ENCODE measurements around the gene TXLNA. TPM values are rescaled to one million over a fixed set of nuclear protein-coding genes. Genes with fewer than 3 reads are reported as not detected.

TXLNA gene
- total RNA-seq, 1 experiment from 2014 or later: 35.0 TPM

DNA sequence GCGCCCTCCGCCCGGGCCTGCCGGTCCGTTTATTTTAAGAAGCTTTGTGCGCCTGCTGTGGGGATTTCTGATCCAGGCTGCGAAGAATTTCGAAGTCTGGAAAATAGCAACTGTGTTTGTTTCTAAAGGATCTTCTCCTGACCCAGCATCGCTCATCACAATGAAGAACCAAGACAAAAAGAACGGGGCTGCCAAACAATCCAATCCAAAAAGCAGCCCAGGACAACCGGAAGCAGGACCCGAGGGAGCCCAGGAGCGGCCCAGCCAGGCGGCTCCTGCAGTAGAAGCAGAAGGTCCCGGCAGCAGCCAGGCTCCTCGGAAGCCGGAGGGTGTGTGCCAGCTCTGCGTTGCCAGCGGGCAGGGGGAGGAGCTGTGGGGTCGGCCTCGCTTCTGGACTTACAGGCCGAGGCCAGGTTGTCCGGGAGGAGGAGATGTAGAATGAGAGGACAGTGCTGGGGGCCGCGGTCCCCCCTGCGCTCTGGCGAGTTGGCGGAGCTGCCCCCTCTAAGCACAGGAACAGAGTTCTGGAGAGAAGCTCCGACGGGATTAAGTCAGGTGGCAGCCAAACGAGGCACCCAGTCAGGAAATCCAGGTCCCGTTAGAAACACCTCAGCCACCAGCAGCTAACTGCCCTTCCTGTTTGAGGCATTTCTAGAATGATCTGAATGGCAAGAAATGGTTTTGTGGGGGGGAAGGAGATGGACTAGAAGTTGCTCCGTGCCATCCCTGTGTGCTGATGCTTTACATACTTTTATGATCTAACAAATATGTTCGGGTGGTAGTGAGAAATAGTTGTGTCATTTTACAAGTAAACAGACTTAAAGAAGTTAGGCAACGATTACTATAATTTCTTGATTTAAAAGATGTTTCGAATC lies 948 bp downstream of the TXLNA start:
- ChIA-PET POLR2A (interaction anchor here (1.0 to 1.2 kb wide), 2 partner anchors 72 to 108 kb away, joined by 4 to 8 read pairs; partner anchors contain the start of genes KPNA6 and TMEM39B), CTCF (interaction anchor here (0.6 kb wide), 1 partner anchor 20 kb away, joined by 3 read pairs; the partner anchor contains the start of gene CCDC28B)
- peak in 1 of 2 experiments; percentile 35 for DNase-seq
- Mint-ChIP-seq H3K9me3 (ENCODE audit: unreplicated experiment) (no peaks in the 10 kb centered on the region), H3K4me1 (ENCODE audit: low read depth, unreplicated experiment) (peaks cover 25% of the 10 kb centered on the region), H3K36me3 (ENCODE audit: insufficient read depth, unreplicated experiment) (peaks cover 68% of the 10 kb centered on the region), H3K4me3 (ENCODE audit: unreplicated experiment) (peak overlapping the region; percentile 92), H3K27me3 (ENCODE audit: insufficient read depth, unreplicated experiment) (no peaks in the 10 kb centered on the region), H3K27ac (ENCODE audit: unreplicated experiment) (peak overlapping the region; percentile 94)
- intact Hi-C loops (cut with micrococcal nuclease; ENCODE audit: unreplicated experiment): no loop called here
- Histone ChIP-seq H3K4me3 (ENCODE audit: low read depth, low read length) (peak overlapping the region; percentile 39), H3K4me1 (peaks cover 15% of the 10 kb centered on the region), H3K36me3 (ENCODE audit: control insufficient read depth, insufficient read depth, low read length) (peaks cover 2% of the 10 kb centered on the region; the same call in 1 of the 2 replicates), H3K9me3 (no peaks in the 10 kb centered on the region), H3K27me3 (replicated peaks; ENCODE audit: control insufficient read depth, insufficient read depth, low read length) (no peaks in the 10 kb centered on the region)
- BruUV-seq (replicated peaks): TSS peak; percentile 35
- TF ChIP-seq, protein P1, sequence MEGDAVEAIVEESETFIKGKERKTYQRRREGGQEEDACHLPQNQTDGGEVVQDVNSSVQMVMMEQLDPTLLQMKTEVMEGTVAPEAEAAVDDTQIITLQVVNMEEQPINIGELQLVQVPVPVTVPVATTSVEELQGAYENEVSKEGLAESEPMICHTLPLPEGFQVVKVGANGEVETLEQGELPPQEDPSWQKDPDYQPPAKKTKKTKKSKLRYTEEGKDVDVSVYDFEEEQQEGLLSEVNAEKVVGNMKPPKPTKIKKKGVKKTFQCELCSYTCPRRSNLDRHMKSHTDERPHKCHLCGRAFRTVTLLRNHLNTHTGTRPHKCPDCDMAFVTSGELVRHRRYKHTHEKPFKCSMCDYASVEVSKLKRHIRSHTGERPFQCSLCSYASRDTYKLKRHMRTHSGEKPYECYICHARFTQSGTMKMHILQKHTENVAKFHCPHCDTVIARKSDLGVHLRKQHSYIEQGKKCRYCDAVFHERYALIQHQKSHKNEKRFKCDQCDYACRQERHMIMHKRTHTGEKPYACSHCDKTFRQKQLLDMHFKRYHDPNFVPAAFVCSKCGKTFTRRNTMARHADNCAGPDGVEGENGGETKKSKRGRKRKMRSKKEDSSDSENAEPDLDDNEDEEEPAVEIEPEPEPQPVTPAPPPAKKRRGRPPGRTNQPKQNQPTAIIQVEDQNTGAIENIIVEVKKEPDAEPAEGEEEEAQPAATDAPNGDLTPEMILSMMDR (IDR thresholded peaks at IDR 0.05; ENCODE audit: insufficient read depth in 1 of 2, low read depth in 1 of 2, low read length in 1 of 2, severe bottlenecking in 1 of 2, unreplicated experiment in 1 of 2): no peak

DNA sequence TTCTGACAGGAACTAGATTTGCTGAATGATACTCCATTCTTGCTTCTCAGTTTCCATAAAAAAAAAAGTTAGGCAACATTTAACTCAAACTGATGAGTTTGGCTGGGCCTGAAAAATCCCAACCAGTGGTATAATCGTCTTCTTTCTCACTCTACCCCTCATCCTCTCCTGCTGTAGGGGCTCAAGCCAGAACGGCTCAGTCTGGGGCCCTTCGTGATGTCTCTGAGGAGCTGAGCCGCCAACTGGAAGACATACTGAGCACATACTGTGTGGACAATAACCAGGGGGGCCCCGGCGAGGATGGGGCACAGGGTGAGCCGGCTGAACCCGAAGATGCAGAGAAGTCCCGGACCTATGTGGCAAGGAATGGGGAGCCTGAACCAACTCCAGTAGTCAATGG lies 1.6 kb downstream of the TXLNA start:
- TF ChIP-seq, protein P1 (IDR thresholded peaks at IDR 0.05; ENCODE audit: insufficient read depth in 1 of 2, low read depth in 1 of 2, low read length in 1 of 2, severe bottlenecking in 1 of 2, unreplicated experiment in 1 of 2): no peak
- peaks cover 15% of the 10 kb centered on the region for H3K4me1 ChIP-seq
- CTCF ChIA-PET: no interaction called here
- no peaks in the 10 kb centered on the region for H3K27me3 ChIP-seq (replicated peaks; ENCODE audit: control insufficient read depth, insufficient read depth, low read length)
- intact Hi-C loops (cut with micrococcal nuclease; ENCODE audit: unreplicated experiment): no loop called here
- POLR2A ChIA-PET: no interaction called here
- peaks cover 29% of the 10 kb centered on the region for H3K4me1 Mint-ChIP-seq (ENCODE audit: low read depth, unreplicated experiment)
- no peaks in the 10 kb centered on the region for H3K9me3 ChIP-seq
- peaks cover 73% of the 10 kb centered on the region for H3K36me3 Mint-ChIP-seq (ENCODE audit: insufficient read depth, unreplicated experiment)
- peaks cover 2% of the 10 kb centered on the region; the same call in 1 of the 2 replicates for H3K36me3 ChIP-seq (ENCODE audit: control insufficient read depth, insufficient read depth, low read length)
- no TSS peak for BruUV-seq (replicated peaks)
- H3K27me3 Mint-ChIP-seq (ENCODE audit: insufficient read depth, unreplicated experiment): no peaks in the 10 kb centered on the region
- H3K9me3 Mint-ChIP-seq (ENCODE audit: unreplicated experiment): no peaks in the 10 kb centered on the region
- no peak overlapping the region; the same call in 1 of the 2 replicates for H3K4me3 ChIP-seq (ENCODE audit: low read depth, low read length)
- peak overlapping the region; percentile 92 for H3K4me3 Mint-ChIP-seq (ENCODE audit: unreplicated experiment)
- no peak for DNase-seq
- peak overlapping the region; percentile 94 for H3K27ac Mint-ChIP-seq (ENCODE audit: unreplicated experiment)

GRCh38 chr1:32181563-32181962 lies 2.1 kb downstream of the TXLNA start:
- DNase-seq: no peak
- Histone ChIP-seq H3K4me3 (ENCODE audit: low read depth, low read length) (no peak overlapping the region), H3K27me3 (replicated peaks; ENCODE audit: control insufficient read depth, insufficient read depth, low read length) (no peaks in the 10 kb centered on the region), H3K9me3 (no peaks in the 10 kb centered on the region), H3K4me1 (peaks cover 15% of the 10 kb centered on the region), H3K36me3 (ENCODE audit: control insufficient read depth, insufficient read depth, low read length) (peaks cover 2% of the 10 kb centered on the region; the same call in 1 of the 2 replicates)
- H3K4me1 Mint-ChIP-seq (ENCODE audit: low read depth, unreplicated experiment): peaks cover 32% of the 10 kb centered on the region
- CTCF ChIA-PET: interaction anchor here (0.5 kb wide), 1 partner anchor 506 kb away, joined by 4 read pairs; no protein-coding TSS in a partner anchor
- intact Hi-C loops (cut with micrococcal nuclease; ENCODE audit: unreplicated experiment): no loop called here
- TF ChIP-seq, protein P1 (IDR thresholded peaks at IDR 0.05; ENCODE audit: insufficient read depth in 1 of 2, low read depth in 1 of 2, low read length in 1 of 2, severe bottlenecking in 1 of 2, unreplicated experiment in 1 of 2): no peak
- H3K27me3 Mint-ChIP-seq (ENCODE audit: insufficient read depth, unreplicated experiment): no peaks in the 10 kb centered on the region
- H3K9me3 Mint-ChIP-seq (ENCODE audit: unreplicated experiment): no peaks in the 10 kb centered on the region
- H3K36me3 Mint-ChIP-seq (ENCODE audit: insufficient read depth, unreplicated experiment): peaks cover 78% of the 10 kb centered on the region
- peak overlapping the region; percentile 94 for H3K27ac Mint-ChIP-seq (ENCODE audit: unreplicated experiment)
- peak overlapping the region; percentile 92 for H3K4me3 Mint-ChIP-seq (ENCODE audit: unreplicated experiment)
- BruUV-seq (replicated peaks): no TSS peak
- POLR2A ChIA-PET: no interaction called here
